A673 (cell line): ENCODE data around the gene SHISA9. TPM values are rescaled to one million over a fixed set of nuclear protein-coding genes. Genes with fewer than 3 reads are reported as not detected.

Experiments used
- BruUV-seq: library from RNA; stranded (reverse); fragments of 400-500 nt; replicated peaks from 2 replicates; lab custom pipeline; 2021; lab: Mats Ljungman, UMichigan
- CTCF ChIA-PET: fragments of 300-600 bp; sonication (Branson Sonifier 250); formaldehyde crosslinking; loops from one replicate; lab custom pipeline; 2022; ENCODE audit warnings: antibody characterized with exemption; lab: Charles Lee
- POLR2A ChIA-PET: fragments of 300-600 bp; sonication (Branson Sonifier 250); formaldehyde crosslinking; loops from one replicate; lab custom pipeline; 2022; ENCODE audit warnings: antibody characterized with exemption; ENCODE audit not compliant: low non-redundant PET; lab: Charles Lee
- DNase-seq: peaks from one replicate; pipeline ENCODE4 v3.0.0-alpha.2; 2015; ENCODE audit warnings: low spot score
- H3K27ac ChIP-seq: fragments of 200-600 bp; sonication (generic); 2 replicates; pipeline ENCODE4 v1.5.1; 2016; ENCODE audit warnings: mixed run types, low read depth, mild to moderate bottlenecking, mixed read lengths, antibody characterized with exemption, low read length; ENCODE audit not compliant: poor library complexity, severe bottlenecking
- H3K27me3 ChIP-seq: fragments of 200-600 bp; sonication (generic); replicated peaks from 2 replicates; pipeline ENCODE4 v1.6.1; 2017; ENCODE audit warnings: mixed run types, low read depth, mild to moderate bottlenecking, mixed read lengths, antibody characterized with exemption, low read length; ENCODE audit not compliant: insufficient read depth, poor library complexity
- H3K36me3 ChIP-seq: fragments of 200-600 bp; sonication (generic); 2 replicates; pipeline ENCODE4 v1.6.1; 2016; ENCODE audit warnings: mixed run types, mild to moderate bottlenecking, mixed read lengths, antibody characterized with exemption, low read length; ENCODE audit not compliant: insufficient read depth, poor library complexity, severe bottlenecking
- H3K4me1 ChIP-seq: fragments of 200-600 bp; sonication (generic); 2 replicates; pipeline ENCODE4 v1.6.1; 2017; ENCODE audit warnings: mixed run types, mild to moderate bottlenecking, mixed read lengths, antibody characterized with exemption, low read length; ENCODE audit not compliant: insufficient read depth, poor library complexity, severe bottlenecking
- H3K4me3 ChIP-seq: fragments of 200-600 bp; sonication (generic); 2 replicates; pipeline ENCODE4 v1.5.1; 2016; ENCODE audit warnings: low read depth, mixed run types, mild to moderate bottlenecking, mixed read lengths, low read length; ENCODE audit not compliant: poor library complexity, severe bottlenecking
- H3K9me3 ChIP-seq: fragments of 200-600 bp; sonication (generic); 2 replicates; pipeline ENCODE4 v1.6.1; 2016; ENCODE audit warnings: mixed run types, low read depth, mild to moderate bottlenecking, mixed read lengths, antibody characterized with exemption, low read length; ENCODE audit not compliant: poor library complexity, severe bottlenecking
- CTCF ChIP-seq: fragments of 300-800, 200-600 bp; sonication (generic); conservative IDR thresholded peaks from 2 replicates; pipeline ENCODE4 v1.5.1; 2017; ENCODE audit warnings: low read depth, mild to moderate bottlenecking, antibody characterized with exemption, low read length, moderate library complexity, mixed read lengths
- EZH2 ChIP-seq: fragments of 200-600 bp; sonication (generic); IDR thresholded peaks from 2 replicates; pipeline ENCODE4 v1.6.1; 2017; ENCODE audit warnings: borderline replicate concordance, low read depth, mild to moderate bottlenecking, mixed read lengths, antibody characterized with exemption, low read length; ENCODE audit not compliant: poor library complexity, severe bottlenecking
- intact Hi-C: fragments of 100-400 bp; cut with micrococcal nuclease; formaldehyde crosslinking; loops from one replicate; pipeline ENCODE4 v1.10.0; 2022; ENCODE audit not compliant: unreplicated experiment
- total RNA-seq: library from RNA; stranded (reverse); gene quantifications from 2 replicates; pipeline ENCODE4 v1.2.3, GENCODE V29; 2021

SHISA9 gene
- total RNA-seq, 1 experiment from 2014 or later: not detected

GRCh38 chr16:13238182-13238581 is 336.8 kb downstream of the SHISA9 start:
- no peak overlapping the region for H3K4me3 ChIP-seq
- TF ChIP-seq EZH2 (no peak), CTCF (no peak)
- peaks cover 8% of the 10 kb centered on the region for H3K9me3 ChIP-seq
- H3K27me3 ChIP-seq: no peaks in the 10 kb centered on the region
- no peak for DNase-seq
- no peaks in the 10 kb centered on the region for H3K4me1 ChIP-seq
- H3K27ac ChIP-seq: no peak overlapping the region
- ChIA-PET CTCF (no interaction called here), POLR2A (no interaction called here)
- intact Hi-C loops: no loop called here
- no peaks in the 10 kb centered on the region for H3K36me3 ChIP-seq
- BruUV-seq: no TSS peak

DNA sequence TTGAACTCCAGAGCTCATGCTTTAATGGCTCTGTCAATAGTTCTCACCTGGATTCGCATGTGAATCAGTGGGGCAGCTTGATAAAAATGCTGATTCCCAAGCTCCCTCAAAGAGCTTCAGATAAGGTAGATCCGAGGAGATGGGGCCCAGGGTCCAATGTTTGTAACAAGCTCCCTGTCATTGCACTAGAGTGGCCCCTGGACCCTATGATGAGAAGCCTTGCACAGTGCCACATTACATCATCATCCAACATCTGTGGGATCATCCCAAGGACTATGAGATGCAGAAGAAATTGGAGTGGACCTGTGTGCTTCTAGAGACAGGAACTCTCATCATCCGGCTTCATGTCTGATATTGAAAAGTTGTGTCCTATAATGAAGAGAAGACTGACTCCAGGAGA is 340.8 kb downstream of the SHISA9 start:
- Histone ChIP-seq H3K27me3 (no peaks in the 10 kb centered on the region), H3K27ac (no peak overlapping the region), H3K36me3 (no peaks in the 10 kb centered on the region), H3K4me3 (no peak overlapping the region), H3K4me1 (no peaks in the 10 kb centered on the region), H3K9me3 (no peaks in the 10 kb centered on the region)
- ChIA-PET CTCF (no interaction called here), POLR2A (no interaction called here)
- DNase-seq: no peak
- intact Hi-C loops: no loop called here
- TF ChIP-seq EZH2: no peak
- no peak for TF ChIP-seq CTCF
- BruUV-seq: no TSS peak

- intact Hi-C loops: no loop called here
- no TSS peak for BruUV-seq
- H3K9me3 ChIP-seq: peaks cover 5% of the 10 kb centered on the region
- TF ChIP-seq CTCF (no peak), EZH2 (no peak)
- DNase-seq: no peak
- H3K27ac ChIP-seq: no peak overlapping the region
- H3K36me3 ChIP-seq: no peaks in the 10 kb centered on the region
- H3K27me3 ChIP-seq: no peaks in the 10 kb centered on the region
- no peaks in the 10 kb centered on the region for H3K4me1 ChIP-seq
- ChIA-PET CTCF (no interaction called here), POLR2A (no interaction called here)
- H3K4me3 ChIP-seq: no peak overlapping the region
Observed at GRCh38 chr16:13244770-13245169, 343.4 kb downstream of the SHISA9 start.
